Hepatocyte (in vitro differentiated cells): Measurements from ENCODE around the gene C1orf21.

Source experiments
- CTCF ChIP-seq: fragments of 200-600 bp; sonication (generic); IDR thresholded peaks from 2 replicates; pipeline ENCODE4 v1.5.1; 2016; ENCODE audit warnings: antibody characterized with exemption, mild to moderate bottlenecking; ENCODE audit not compliant: poor library complexity
- EZH2 ChIP-seq: fragments of 200-600 bp; sonication (generic); IDR thresholded peaks from 2 replicates; pipeline ENCODE4 v1.6.1; 2016; ENCODE audit warnings: antibody characterized with exemption, mild to moderate bottlenecking, borderline replicate concordance
- EZH2phosphoT487 ChIP-seq: fragments of 200-600 bp; sonication (generic); IDR thresholded peaks from one replicate; pipeline ENCODE4 v1.6.1; 2018; ENCODE audit warnings: antibody characterized with exemption, mild to moderate bottlenecking, low read depth, moderate library complexity; ENCODE audit not compliant: unreplicated experiment, severe bottlenecking

DNA sequence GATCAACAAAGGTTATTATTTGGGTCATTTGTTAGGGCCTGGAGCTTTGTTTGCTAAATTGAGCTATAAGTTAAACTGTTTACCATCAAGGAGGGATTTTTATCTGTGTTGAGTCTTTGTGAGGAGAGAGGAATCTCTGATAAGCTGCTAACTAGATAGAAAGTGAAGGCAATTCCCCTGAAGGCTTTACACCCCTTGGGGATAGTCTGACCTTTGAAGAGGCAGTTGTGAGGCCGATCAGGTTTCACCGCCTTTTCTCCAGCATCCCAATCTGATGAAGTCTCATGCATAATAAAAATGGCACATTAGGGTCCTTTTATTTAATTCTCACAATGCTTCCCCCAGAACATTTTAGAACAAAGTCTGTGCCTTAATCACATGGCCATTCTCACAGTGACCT, 21.8 kb downstream of the C1orf21 start:
- TF ChIP-seq CTCF (no peak), EZH2 (no peak), EZH2phosphoT487 (no peak)
